COLO668 (cell line): ENCODE data around the gene SLC38A9.
"Not testable (repeated sequence)": the region's sequence is repeated elsewhere in the genome, so short reads cannot be mapped to it uniquely, and the experiment has no call there.

Source experiments
- DNase-seq: peaks from one replicate; lab custom pipeline; 2025; ENCODE audit not compliant: unreplicated experiment; lab: John Stamatoyannopoulos, UW

The SLC38A9 gene

DNA sequence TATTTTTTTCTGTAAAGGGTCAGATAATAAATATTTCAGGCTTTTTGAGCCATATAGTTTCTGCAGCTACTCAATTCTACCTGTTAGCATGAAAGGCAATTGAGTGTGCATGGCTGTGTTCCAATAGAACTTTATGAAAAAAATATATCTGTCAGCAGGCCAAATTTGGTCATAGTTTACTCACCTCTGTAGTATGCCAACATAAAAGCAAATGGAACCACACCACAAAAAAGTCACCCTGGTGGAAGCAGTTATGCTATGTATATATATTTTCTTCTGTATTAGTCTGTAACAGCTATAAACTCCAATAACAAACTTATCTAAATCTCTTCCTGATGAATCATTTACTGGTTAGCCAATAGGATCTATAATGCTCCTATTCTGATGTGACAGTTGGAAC is 3.4 kb downstream of the SLC38A9 start:
- no peak for DNase-seq

DNA sequence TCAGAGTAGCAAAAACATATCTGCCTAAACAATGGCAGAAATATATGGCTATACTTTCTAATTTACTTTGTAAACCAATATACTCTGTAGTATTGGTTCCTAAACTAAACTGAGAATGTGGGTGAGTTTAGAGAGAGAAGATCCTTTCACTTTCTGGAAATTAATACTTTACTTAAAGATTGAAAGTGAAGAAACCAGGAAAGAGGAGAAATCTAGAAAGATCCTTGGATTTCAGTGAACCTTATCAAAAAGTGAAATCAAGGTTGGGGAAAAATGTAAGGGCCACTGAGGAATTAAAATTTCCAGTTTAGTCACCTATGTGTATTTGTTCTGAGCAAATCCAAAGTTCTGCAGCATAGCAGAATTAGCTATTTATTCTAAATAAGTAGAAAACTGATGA is 5.9 kb downstream of the SLC38A9 start:
- no peak for DNase-seq

DNA sequence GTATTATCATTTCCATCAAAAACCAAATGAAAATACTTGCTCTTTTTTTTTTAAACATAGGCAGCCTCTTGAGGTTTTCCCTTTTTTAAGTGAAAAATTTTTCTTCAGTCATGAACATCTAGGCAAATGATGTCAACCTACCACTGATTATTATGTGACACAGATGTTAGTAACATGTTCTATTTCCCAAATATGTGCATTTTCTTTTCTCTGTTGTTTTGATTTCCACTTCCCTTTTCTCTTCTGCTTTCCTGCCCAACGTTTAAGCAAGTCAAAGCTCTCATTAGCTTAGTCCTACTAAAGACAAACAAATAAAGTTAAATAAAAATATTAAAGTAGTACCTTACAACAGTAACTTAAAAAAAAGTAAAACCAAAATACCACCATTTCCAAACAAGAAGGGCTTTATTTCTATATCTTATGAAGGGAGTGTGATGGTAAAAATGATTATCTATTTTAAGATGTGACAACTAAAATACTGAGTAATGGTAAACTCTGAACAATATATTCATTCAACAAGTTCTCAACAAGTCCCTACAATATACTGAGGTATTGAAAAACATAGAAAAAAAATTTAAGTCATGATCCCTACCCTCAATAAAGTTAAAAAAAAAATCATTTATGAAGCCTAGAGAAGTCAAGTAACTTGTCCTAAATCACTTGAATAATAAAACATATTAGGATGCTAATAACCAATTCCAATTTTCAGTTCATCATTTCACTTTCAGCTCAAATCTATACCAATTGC is 9.4 kb downstream of the SLC38A9 start:
- no peak for DNase-seq

DNA sequence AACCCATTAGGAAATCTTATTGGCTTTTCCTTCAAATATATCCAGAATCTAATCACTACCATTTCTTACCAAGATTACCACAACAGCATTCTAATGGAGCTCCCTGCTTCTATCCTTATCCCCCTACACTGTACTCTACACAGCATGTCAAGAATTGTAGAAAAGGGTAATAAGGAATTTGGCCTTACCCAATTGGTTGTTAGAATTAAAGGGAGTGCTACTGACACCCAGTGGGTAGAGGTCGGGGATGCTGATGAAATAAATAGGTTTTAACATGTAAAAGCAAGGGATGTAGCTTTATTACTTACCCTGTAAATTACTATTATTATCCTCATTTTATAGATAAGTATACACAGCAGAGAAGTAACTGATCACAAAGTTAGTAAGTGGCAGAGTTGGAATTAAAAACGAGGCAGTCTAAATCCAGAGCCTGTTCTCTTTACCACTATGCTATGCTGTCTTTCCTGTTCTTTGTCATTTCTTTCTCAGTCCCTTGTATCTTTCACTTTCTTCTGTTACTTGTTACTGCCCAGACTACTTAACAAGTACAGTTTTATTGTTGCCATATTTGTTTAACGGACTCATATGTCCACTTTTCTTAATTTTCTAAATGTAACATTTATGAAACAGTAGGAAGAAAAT is 10.5 kb downstream of the SLC38A9 start:
- DNase-seq, result no peak

DNA sequence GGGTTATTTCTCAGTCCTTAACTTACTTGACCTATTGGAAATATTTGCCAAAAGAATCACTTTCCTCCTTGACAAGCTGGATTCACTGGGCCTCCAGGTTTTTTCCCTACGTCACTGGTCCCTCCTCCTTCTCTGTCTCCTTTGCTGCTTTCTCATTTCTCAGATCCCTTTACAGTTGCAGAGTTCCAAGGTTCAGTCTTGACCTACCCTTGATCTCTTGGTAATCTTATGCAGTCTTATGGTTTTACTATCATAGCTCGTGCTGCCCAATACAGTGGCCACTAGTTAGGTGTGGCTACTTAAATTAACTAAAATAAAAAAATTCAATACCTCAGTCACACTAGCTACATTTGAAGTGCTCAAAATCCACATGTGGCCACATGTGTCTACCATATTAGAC is 11.4 kb downstream of the SLC38A9 start:
- no peak for DNase-seq

DNA sequence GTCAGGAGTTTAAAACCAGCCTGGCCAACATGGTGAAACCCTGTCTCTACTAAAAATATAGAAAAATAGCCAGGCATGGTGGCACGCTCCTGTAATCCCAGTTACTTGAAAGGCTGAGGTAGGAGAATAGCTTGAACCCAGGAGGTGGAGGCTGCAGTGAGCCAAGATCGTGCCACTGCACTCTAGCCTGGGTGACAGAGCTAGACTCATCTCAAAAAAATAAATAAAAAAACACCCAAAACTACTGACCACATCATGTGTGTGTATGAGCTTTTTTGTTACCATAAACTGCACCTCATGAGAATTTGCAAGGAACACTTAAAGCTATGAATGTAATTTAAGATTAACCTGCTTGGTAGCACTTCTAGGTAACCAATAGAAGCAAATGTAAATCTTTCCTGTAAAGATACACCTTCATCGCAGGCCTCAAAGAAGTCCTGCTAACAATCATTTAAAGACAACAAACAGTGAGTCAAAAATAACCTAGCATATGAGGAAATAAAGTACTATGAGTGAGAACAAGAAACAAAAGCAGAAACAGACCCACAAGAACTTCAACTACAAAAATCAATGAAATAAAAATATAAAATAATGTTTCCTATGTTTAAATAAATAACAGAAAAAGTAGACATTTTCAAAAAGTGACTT is 13.0 kb downstream of the SLC38A9 start:
- DNase-seq, result no peak

DNA sequence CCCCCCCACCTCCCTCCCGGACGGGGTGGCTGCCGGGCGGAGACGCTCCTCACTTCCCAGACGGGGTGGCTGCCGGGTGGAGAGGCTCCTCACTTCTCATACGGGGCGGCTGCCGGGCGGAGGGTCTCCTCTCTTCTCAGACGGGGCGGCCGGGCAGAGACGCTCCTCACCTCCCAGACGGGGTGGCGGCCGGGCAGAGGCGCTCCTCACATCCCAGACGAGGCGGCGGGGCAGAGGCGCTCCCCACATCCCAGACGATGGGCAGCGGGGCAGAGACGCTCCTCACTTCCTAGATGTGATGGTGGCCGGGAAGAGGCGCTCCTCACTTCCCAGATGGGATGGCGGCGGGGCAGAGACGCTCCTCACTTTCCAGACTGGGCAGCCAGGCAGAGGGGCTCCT is 15.4 kb downstream of the SLC38A9 start:
- DNase-seq, result not testable (repeated sequence)

DNA sequence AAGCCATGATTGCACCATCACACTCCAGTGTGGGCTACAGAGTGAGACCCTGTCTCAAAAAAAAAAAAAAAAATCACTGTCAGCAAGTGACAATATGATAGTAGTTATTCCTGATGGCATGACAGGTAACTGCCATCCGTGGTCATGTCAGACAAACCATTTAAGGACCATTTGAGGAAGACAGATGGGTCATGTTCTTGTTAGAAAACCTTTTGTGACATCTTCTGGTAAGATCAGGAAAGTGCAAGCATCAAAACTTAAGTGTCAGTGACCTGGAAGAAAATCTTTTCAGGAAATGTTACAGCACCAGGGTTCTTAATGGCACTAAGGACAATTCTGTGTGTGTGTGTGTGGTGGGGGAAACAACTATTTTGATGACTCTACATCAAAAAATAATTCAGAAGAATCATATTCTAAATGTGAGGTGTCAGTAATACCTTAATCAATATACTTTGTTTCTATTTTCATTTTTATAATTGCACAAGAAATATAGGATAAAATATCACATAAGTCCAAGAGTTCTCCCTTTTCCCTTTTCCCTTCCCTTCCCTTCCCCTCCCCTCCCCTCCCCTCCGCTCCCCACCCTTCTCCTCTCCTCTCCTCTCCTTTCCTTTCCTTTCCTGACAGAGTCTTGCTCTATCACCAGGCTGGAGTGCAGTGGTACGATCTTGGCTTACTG is 17.8 kb downstream of the SLC38A9 start:
- no peak for DNase-seq

DNA sequence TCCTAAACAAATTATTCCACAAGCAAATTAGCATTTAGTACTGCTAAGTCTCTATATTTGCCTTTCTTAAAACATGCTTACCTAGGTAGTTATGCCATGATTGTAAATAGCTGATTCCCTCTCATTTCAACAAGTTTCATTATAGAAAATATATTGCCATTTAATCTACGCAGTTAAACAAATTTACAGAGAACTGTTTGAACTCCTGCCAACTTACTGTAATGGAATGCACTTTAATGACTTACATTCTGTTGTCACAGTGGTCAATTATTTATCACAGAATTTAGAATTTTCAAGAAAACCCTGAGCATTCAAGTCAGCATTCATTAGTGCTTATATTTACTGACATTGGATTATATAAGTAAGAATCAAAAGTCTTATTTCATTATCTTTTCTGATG is 19.6 kb downstream of the SLC38A9 start:
- no peak for DNase-seq

DNA sequence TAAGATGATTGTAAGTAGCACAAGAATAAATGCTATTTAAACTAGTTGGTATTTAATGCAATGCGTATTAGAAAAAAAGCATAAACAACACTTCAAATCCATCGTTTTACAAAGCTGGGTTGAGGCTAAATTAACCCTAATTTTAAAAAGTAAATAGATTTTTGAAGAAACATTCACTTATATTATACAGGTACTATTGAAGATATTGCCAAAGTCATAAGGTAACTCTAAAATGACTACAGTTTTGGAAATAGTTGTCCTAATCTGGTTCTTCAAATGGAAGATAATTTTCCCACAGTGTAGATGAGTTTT is 20.1 kb downstream of the SLC38A9 start:
- DNase-seq, result no peak

DNA sequence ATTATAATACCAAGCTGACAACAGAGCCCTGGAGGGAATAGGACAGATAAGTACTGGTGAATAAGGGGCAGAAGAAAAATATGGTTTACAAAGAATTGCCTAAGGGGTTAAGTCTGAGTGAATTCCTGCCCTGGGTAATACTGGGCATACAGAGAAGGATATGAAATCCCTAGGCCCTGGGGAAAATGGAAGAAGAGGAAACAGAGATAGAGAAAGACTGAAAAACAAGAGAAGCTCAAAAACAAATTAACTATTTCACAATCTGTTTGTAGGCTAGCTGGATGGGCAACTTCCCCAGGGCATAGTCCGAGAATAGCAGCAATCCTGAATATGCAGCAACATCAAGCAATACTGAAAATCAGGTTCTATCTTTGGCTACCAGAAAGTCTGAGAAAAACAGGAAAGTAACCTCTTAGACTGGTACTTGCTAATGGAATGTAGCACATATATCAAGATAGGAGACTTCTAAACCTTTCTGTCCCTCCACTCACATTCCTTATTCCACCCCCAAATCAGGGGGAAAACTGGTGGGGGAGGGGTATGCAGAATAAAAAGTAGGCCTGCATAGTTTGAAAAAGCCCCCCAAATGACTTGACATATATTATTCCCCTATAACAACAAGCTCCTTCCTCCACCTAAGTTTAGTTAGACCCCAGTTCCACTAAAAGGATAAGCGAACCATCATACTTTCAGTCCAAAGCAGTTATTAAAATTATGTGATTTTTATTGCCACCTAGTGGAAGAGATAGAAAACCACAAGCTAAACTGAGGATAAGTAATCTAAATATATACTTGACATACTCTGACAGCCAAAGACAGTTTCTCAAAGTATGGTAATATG is 20.6 kb downstream of the SLC38A9 start:
- DNase-seq, result no peak

DNA sequence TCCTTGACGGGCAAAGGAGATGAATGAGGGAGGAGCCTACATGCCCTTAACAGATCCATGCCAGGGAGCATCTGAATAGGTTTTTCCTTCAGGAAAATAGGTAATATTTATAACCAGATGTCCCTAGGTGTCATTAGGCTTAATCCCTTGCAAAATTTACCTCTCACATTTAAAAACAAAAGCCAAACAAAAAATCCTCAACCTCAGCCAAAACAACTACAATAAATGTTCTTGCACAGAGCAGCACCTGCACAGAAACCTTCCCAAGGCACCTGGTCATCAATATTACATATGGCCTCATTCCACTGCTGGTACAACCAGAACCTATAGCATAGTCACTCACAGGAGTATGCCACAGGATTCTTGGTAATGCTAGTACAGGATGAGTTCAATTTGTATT is 30.1 kb downstream of the SLC38A9 start:
- no peak for DNase-seq

DNA sequence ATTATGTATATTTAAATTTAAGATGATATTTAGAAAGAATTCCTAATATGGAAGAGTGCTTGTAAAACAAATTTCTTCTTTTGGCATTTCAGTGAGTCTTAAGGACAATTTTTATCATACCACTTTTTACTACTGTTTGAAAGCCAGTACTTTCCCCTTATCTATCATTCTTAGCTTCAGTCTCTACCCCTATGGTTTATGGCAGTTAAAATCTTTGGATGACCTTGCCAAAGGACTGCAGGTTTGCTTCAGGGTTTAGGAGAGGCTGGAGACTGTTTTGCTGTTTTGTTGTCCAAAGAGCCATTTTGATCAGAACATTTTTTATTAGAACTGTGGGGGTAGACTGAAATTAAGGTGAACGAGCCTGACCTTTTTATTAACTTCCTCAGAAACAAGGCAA is 30.8 kb downstream of the SLC38A9 start:
- DNase-seq, result no peak

DNA sequence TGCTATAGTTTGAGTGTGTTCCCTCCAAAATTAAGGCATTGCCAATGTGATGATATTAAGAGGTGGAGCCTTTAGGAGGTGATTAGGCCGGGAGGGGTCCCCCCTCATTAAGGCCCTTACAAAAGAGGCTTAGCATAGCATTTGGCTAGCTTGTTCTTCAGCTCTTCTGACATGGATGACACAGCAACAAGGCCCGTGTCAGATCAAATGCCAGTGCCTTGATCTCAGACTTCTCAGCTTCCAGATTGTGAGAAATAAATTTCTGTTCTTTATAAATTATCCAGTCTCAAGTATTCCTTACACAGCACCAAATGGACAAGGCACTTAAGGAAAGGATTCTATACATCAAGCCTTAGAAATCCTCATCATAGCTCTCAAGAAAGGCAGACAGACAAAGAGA is 31.8 kb downstream of the SLC38A9 start:
- no peak for DNase-seq

DNA sequence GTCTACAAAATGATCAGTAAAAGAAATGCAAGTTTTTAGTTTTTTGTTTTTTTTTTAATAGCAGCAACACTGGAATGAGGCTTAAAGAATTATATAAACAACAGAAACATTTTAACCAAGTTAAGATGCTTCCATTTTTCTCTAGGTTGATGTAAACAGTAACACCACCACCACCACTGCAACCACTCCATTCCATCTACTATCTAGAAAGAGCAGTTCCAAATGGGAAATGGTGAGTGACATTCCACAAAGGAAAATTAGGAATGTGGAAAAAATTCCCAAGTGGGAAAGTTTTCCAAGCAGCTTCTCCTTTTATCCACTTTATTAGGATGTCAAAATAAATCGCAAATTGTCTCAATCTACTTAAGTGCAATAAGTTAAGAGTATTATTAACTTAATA is 32.6 kb downstream of the SLC38A9 start:
- no peak for DNase-seq

DNA sequence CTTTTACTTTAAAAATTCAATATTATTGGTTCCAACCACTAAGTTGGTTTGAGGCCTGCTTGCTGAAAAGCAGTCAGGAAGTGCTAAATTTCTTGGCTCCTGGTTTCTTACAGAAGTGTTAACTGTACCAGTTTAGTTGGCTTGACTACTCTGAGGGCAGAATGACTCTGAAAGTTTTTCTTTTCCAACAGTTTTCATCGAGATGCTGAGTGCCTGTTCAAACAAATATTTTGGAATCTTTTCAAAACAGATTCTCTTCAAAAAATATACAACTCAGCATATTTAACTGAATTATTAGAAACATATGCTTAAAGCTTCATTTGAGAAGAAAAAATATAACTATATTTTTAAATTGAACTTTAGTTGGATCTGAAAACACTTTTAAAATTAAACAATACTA is 37.0 kb downstream of the SLC38A9 start:
- no peak for DNase-seq

DNA sequence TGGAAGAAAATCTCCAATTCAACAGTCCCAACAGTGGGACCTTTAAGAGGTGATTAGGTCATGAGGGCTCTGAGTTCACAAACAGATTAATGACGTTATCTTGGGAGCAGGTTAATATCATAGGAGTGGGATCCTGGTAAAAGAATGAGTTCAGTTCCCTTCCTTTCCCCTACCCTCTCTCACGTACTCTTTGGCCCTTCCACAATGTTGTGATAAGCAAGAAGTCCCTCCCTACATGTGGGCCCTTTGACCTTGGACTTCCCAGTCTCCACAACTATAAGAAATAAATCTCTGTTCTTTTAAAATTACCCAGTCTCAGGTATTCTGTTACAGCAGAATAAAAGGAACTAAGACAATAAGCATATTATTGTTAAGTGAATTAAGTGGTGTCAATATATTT is 37.8 kb downstream of the SLC38A9 start:
- DNase-seq, result no peak

DNA sequence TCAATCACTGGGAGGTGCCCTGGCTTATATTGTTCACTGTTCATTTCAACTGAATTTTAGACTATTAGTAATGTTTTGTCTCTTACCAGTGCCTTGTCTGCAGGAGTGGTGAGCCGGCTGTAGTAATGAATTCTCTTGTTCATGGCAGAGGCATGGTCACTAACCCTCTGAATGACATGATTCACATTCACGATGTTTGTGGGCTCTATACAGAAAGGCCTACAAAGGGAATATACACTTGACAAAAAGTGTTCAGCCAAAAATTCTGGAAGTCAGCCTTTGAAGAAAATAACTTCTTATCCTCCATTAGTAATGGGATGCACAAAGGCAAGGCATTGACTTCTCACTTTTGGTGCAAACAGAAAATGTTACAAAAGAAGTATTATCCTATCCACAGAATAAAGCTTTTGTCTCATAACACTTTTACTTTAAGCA is 39.6 kb downstream of the SLC38A9 start:
- DNase-seq, result no peak

DNA sequence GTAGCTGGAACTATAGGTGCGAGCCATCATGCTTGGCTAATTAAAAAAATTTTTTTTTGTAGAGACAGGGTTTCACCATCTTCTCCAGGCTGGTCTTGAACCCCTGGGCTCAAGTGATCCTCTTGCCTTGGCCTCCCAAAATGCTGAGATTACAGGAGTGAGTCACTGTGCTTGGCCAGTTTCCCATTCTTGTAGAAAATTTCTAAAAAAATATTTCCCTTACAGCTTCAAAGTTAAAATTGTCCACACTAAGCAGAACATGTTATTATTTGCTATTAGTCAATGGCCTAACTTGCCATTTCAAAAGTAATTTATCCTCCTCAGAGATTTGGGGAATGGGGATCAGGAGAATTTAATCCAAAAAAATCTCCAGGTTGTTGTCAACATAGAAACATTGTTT is 40.1 kb downstream of the SLC38A9 start:
- DNase-seq, result no peak

DNA sequence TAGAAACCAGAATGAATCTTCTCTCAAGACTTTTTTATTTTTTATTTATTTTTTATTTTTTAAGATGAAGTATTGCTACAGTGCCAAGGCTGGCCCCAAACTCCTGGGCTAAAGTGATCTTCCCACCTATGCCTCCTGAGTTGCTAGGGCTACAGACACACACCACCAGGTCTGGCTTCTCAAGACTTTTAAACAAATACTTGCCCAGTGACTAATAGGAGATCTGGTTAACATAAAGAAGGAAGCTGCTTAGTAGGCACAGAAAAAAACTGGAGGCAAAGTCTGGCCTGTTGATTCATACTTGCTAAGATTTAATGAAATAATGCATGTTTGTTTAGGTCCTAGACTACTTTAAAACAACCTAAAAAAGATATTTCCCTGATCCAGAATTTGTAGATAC is 43.8 kb downstream of the SLC38A9 start:
- no peak for DNase-seq

DNA sequence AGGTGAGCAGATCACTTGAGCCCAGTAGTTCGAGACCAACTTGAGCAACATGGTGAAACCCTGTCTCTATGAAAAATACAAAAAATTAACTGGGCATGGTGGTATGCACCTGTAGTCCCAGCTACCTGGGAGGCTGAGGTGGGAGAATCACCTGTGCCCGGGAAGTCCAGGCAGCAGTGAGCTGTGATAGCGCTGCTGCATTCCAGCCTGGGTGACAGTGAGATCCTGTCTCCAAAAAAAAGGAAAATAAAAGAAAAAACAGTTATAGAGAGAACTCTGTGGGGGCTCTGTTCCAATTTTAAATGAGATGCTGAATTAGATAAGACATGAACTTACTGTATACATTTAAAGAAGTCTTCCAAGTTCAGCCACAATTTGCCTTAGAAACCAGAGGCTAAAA is 44.2 kb downstream of the SLC38A9 start:
- DNase-seq, result no peak
